Activated naive CD8-positive, alpha-beta T cell treated with anti-CD3 and anti-CD28 coated beads for 36 hours (primary cell): ENCODE data around the gene CERKL. TPM values are rescaled to one million over a fixed set of nuclear protein-coding genes. Genes with fewer than 3 reads are reported as not detected.

Experiments used
- total RNA-seq, 2 experiments: library from RNA; stranded (reverse); gene quantifications; one replicate each; pipeline ENCODE4 v1.2.3, GENCODE V29; 2021

The CERKL gene
- total RNA-seq, 2 experiments from 2014 or later = 0.06 TPM

Other genes starting within 250 kb of the CERKL start
- 10 to 100 TPM; 71.9 to 74.8 TPM for gene ITGA4, start 199.7 kb downstream of the CERKL start, total RNA-seq
- gene NEUROD1, start 23.4 kb upstream of the CERKL start, total RNA-seq = under 1 TPM in 1 of 2 experiments, not detected in 1; 0.08 TPM
- gene ITPRID2, start 234.6 kb upstream of the CERKL start, total RNA-seq = 10 to 100 TPM; 47.2 to 49.4 TPM